Endothelial cell of umbilical vein (primary cell): Measurements from ENCODE around the gene PAK6. TPM values are rescaled to one million over a fixed set of nuclear protein-coding genes. Genes with fewer than 3 reads are reported as not detected.

ENCODE experiments used
- BruUV-seq: library from RNA; stranded (reverse); fragments of 400-500 nt; replicated peaks from 2 replicates; lab custom pipeline; 2021; lab: Mats Ljungman, UMichigan
- CTCF ChIA-PET: fragments of 300-600, 350-600 bp; sonication (Branson Sonifier 250); formaldehyde crosslinking; loops from one replicate; lab custom pipeline; 2021; ENCODE audit warnings: antibody characterized with exemption, inconsistent platforms; lab: Charles Lee
- POLR2A ChIA-PET: fragments of 300-600, 350-600 bp; sonication (Branson Sonifier 250); formaldehyde crosslinking; loops from one replicate; lab custom pipeline; 2021; ENCODE audit warnings: antibody characterized with exemption, inconsistent platforms; lab: Charles Lee
- DNase-seq: peaks from one replicate; pipeline ENCODE4 v3.0.0-alpha.2; 2011; ENCODE audit warnings: low read depth, low spot score
- FAIRE-seq: peaks from 2 replicates; lab custom pipeline; 2011; peaks lifted over from hg19 to GRCh38; lab: Jason Lieb, UNC
- H2AFZ ChIP-seq: 2 replicates; pipeline ENCODE4 v1.6.0; 2012; ENCODE audit warnings: low read depth, low read length, control low read depth, inconsistent platforms
- H3K27ac ChIP-seq: 2 replicates; pipeline ENCODE4 v1.5.1; 2011; ENCODE audit warnings: low read depth, mild to moderate bottlenecking, control low read depth, low read length, moderate library complexity; ENCODE audit not compliant: insufficient read depth
- H3K27me3 ChIP-seq, 2 experiments: 2 replicates each; pipeline versions ENCODE4 v1.6.0 to v1.6.1; 2011; ENCODE audit warnings: low read length in 2 of 2, mixed read lengths in 1 of 2; ENCODE audit not compliant: control insufficient read depth in 2 of 2, insufficient read depth in 2 of 2
- H3K36me3 ChIP-seq, 2 experiments: 2 replicates in 1 of 2; 3 replicates in 1 of 2; pipeline ENCODE4 v1.5.1; 2011; ENCODE audit warnings: low read length in 2 of 2, mild to moderate bottlenecking in 1 of 2, moderate library complexity in 1 of 2; ENCODE audit not compliant: control insufficient read depth in 2 of 2, insufficient read depth in 2 of 2; ENCODE audit errors: extremely low read depth in 1 of 2
- H3K4me1 ChIP-seq: 3 replicates; pipeline ENCODE4 v1.5.1; 2011; ENCODE audit warnings: mild to moderate bottlenecking, low read length; ENCODE audit not compliant: control insufficient read depth, insufficient read depth; ENCODE audit errors: extremely low read depth
- H3K4me2 ChIP-seq: 2 replicates; pipeline ENCODE4 v1.6.1; 2011; ENCODE audit warnings: low read length, control low read depth, mixed read lengths; ENCODE audit not compliant: insufficient read depth
- H3K4me3 ChIP-seq, 3 experiments: fragments of 200-600 bp in 1 of 3; sonication (generic), shearing (Covaris generic) in 1 of 3; replicated peaks in 1 of 3; 2 replicates each; pipeline ENCODE4 v1.5.1; 2011 to 2016; ENCODE audit warnings: control low read depth in 3 of 3, low read length in 3 of 3, mild to moderate bottlenecking in 2 of 3, inconsistent platforms in 1 of 3, low read depth in 1 of 3, moderate library complexity in 1 of 3; ENCODE audit not compliant: insufficient read depth in 1 of 3
- H3K79me2 ChIP-seq: 2 replicates; pipeline ENCODE4 v1.6.0; 2012; ENCODE audit warnings: low read length, inconsistent platforms; ENCODE audit not compliant: control insufficient read depth, insufficient read depth
- H3K9ac ChIP-seq: replicated peaks from 2 replicates; pipeline ENCODE3; 2011; ENCODE audit warnings: low read length, control low read depth; ENCODE audit not compliant: insufficient read depth; ENCODE audit errors: extremely low read depth
- H3K9me1 ChIP-seq: replicated peaks from 3 replicates; pipeline ENCODE4 v1.6.0; 2011; ENCODE audit warnings: mild to moderate bottlenecking, low read length; ENCODE audit not compliant: control insufficient read depth, insufficient read depth; ENCODE audit errors: extremely low read depth
- H3K9me3 ChIP-seq: replicated peaks from 2 replicates; pipeline ENCODE4 v1.5.1; 2012; ENCODE audit warnings: low read length, inconsistent platforms; ENCODE audit not compliant: control insufficient read depth, insufficient read depth
- H4K20me1 ChIP-seq: replicated peaks from 2 replicates; pipeline ENCODE3; 2011; ENCODE audit warnings: mild to moderate bottlenecking, low read length; ENCODE audit not compliant: control insufficient read depth, insufficient read depth; ENCODE audit errors: extremely low read depth
- EZH2 ChIP-seq: IDR thresholded peaks from 2 replicates; pipeline ENCODE4 v1.6.1; 2012; ENCODE audit warnings: borderline replicate concordance, low read depth, mild to moderate bottlenecking, moderate library complexity, low read length, inconsistent platforms; ENCODE audit not compliant: severe bottlenecking
- GATA2 ChIP-seq: IDR thresholded peaks from 2 replicates; pipeline ENCODE4 v1.7.0; 2011; ENCODE audit warnings: low read depth, mild to moderate bottlenecking, moderate library complexity, mixed read lengths, low read length; ENCODE audit not compliant: insufficient read length, insufficient read depth
- JUN ChIP-seq: IDR thresholded peaks from 2 replicates; pipeline ENCODE4 v1.6.1; 2011; ENCODE audit warnings: borderline replicate concordance, low read depth; ENCODE audit not compliant: insufficient read length, insufficient read depth
- MAX ChIP-seq: IDR thresholded peaks from 2 replicates; pipeline ENCODE4 v1.6.1; 2011; ENCODE audit not compliant: insufficient read depth, insufficient read length
- MYC ChIP-seq: IDR thresholded peaks from one replicate; pipeline ENCODE4 v1.6.1; 2011; ENCODE audit warnings: mild to moderate bottlenecking, low read depth, low read length
- POLR2A ChIP-seq: IDR thresholded peaks from 2 replicates; pipeline ENCODE4 v1.6.1; 2012; ENCODE audit warnings: low read depth, mild to moderate bottlenecking, control low read depth, low read length
- POLR2AphosphoS5 ChIP-seq: IDR thresholded peaks from 2 replicates; pipeline ENCODE4 v1.6.1; 2012; ENCODE audit warnings: low read depth, mild to moderate bottlenecking, control low read depth, low read length, moderate library complexity; ENCODE audit not compliant: insufficient read depth
- dilution Hi-C: fragments of 300-500 bp; cut with MboI; formaldehyde crosslinking; loops from one replicate; pipeline ENCODE4 v1.15.0; 2019; ENCODE audit warnings: low sequenced_read_pairs; ENCODE audit not compliant: extremely low pct_ligation_motif_present
- intact Hi-C: fragments of 100-400 bp; cut with micrococcal nuclease; formaldehyde crosslinking; loops from one replicate; pipeline ENCODE4 v1.10.0; 2022
- polyA plus RNA-seq, 4 experiments: library from polyadenylated mRNA; depleted of rRNA in 3 of 4; stranded (reverse) in 3 of 4; unstranded in 1 of 4; fragments of >200 nt; gene quantifications; 2 replicates each; pipeline versions ENCODE4 v1.2.1 to v1.2.3, GENCODE V29; 2011 to 2012; ENCODE audit warnings: missing spikeins in 1 of 4
- total RNA-seq: library from RNA; stranded (reverse); gene quantifications from 2 replicates; pipeline ENCODE4 v1.2.3, GENCODE V29; 2021
- TF ChIP-seq, protein P1 (sequence below), 2 donors: IDR thresholded peaks; 1 replicate in 1 of 2; 2 replicates in 1 of 2; pipeline ENCODE4 v1.5.1; 2011; ENCODE audit warnings: low read length in 2 of 2, mild to moderate bottlenecking in 2 of 2, moderate library complexity in 2 of 2, control low read depth in 1 of 2, inconsistent platforms in 1 of 2, low read depth in 1 of 2; ENCODE audit not compliant: insufficient read depth in 1 of 2; ENCODE audit errors: extremely low read depth in 1 of 2

Gene PAK6
- total and polyA plus RNA-seq, 2 donors (not counting 3 experiments of a cell fraction or from before 2014, with no cell fraction given), result not detected

- H3K9me1 ChIP-seq, result no peaks in the 10 kb centered on the region
- POLR2A ChIA-PET, result no interaction called here
- intact Hi-C loops, result no loop called here
These were observed 11.4 kb downstream of the PAK6 start for GRCh38 chr15:40250304-40250656.

More at GRCh38 chr15:40250304-40250656, 11.4 kb downstream of the PAK6 start:
- Histone ChIP-seq H2AFZ (no peak overlapping the region), H3K4me1 (peaks cover 11% of the 10 kb centered on the region), H3K27ac (no peak overlapping the region), H3K36me3 (no peaks in the 10 kb centered on the region), H3K4me3 (no peak overlapping the region), H3K9ac (no peak overlapping the region), H3K27me3 (peaks cover 34 to 37% of the 10 kb centered on the region in 2 experiments), H4K20me1 (no peaks in the 10 kb centered on the region), H3K9me3 (no peaks in the 10 kb centered on the region), H3K4me2 (no peak overlapping the region), H3K79me2 (no peaks in the 10 kb centered on the region)
- no peak for DNase-seq
- CTCF ChIA-PET, result interaction anchor here (1.2 to 2.6 kb wide), 7 partner anchors 8 to 60 kb away, joined by 3 to 22 read pairs (median 8); no protein-coding TSS in a partner anchor
- BruUV-seq, result no TSS peak
- no peak for TF ChIP-seq POLR2A
- no peak for TF ChIP-seq MAX
- no peak for TF ChIP-seq GATA2
- TF ChIP-seq JUN, result no peak
- no peak for TF ChIP-seq POLR2AphosphoS5
- TF ChIP-seq EZH2, result no peak
- TF ChIP-seq MYC, result no peak
- TF ChIP-seq, protein P1, sequence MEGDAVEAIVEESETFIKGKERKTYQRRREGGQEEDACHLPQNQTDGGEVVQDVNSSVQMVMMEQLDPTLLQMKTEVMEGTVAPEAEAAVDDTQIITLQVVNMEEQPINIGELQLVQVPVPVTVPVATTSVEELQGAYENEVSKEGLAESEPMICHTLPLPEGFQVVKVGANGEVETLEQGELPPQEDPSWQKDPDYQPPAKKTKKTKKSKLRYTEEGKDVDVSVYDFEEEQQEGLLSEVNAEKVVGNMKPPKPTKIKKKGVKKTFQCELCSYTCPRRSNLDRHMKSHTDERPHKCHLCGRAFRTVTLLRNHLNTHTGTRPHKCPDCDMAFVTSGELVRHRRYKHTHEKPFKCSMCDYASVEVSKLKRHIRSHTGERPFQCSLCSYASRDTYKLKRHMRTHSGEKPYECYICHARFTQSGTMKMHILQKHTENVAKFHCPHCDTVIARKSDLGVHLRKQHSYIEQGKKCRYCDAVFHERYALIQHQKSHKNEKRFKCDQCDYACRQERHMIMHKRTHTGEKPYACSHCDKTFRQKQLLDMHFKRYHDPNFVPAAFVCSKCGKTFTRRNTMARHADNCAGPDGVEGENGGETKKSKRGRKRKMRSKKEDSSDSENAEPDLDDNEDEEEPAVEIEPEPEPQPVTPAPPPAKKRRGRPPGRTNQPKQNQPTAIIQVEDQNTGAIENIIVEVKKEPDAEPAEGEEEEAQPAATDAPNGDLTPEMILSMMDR (IDR thresholded peaks at IDR 0.05; ENCODE audit: extremely low read depth in 1 of 2, insufficient read depth in 1 of 2, low read depth in 1 of 2, low read length in 2 of 2), result no peak
- dilution Hi-C loops, result no loop called here
- FAIRE-seq, result no peak
